Measurements from ENCODE around the gene PDX1. TPM values are rescaled to one million over a fixed set of nuclear protein-coding genes. Genes with fewer than 3 reads are reported as not detected.
A peak's percentile ranks its signal among the peaks of the same experiment; 100 is the strongest.

Gene PDX1
- total RNA-seq, 4 donors from 2014 or later: not detected

DNA sequence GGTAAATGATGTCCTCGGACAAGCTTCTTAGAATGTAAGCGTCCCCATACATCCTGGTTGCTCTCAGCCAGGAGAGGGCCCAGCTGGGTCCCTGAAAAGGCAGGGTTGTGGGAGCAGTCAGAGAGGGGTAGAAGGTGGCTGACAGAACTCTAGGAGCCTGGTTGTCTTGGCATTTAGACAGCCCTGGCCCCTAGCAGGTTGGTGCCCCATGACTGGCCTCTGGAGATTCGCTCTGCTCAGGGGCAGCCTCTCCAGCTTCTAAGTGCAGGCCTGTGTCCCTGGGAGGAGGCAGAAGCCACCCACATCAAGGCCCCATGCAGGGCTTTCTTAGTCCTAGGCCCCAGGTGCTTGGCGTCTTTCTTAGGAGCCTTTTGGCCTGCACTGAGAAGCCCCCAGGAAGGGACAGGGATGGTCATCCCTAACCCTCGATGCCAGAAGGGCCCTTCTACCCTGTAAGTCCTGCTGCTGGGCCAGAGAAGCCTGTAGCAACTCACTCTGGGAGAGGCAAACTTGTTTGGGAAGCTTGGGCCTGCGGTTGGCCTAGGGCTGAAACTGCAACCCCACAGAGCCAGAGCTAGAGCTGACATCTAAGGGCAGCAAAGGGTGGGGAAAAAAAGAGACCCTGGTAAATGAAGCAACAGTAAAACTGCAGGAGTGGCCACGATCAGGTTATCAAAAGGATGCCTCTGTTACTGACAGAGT is 52.1 kb downstream of the PDX1 start:
- H3K36me3 ChIP-seq: no peaks in the 10 kb centered on the region
- peak in 1 of 2 donors; percentile 47 for DNase-seq (ENCODE audit: low spot score in 2 of 2)
- H3K4me3 ChIP-seq: no peak overlapping the region
- H3K27ac ChIP-seq: no peak overlapping the region
- 59% methylated on average over 4 of the region's 7 CpGs for WGBS
- H3K9me3 ChIP-seq: no peaks in the 10 kb centered on the region
- H3K27me3 ChIP-seq: peaks cover 100% of the 10 kb centered on the region
- H3K4me1 ChIP-seq: peaks cover 27% of the 10 kb centered on the region
- TF ChIP-seq EP300 (IDR thresholded peaks at IDR 0.05) (no peak), POLR2A (IDR thresholded peaks at IDR 0.05) (no peak), POLR2AphosphoS5 (IDR thresholded peaks at IDR 0.05) (no peak)
- TF ChIP-seq, protein P1, sequence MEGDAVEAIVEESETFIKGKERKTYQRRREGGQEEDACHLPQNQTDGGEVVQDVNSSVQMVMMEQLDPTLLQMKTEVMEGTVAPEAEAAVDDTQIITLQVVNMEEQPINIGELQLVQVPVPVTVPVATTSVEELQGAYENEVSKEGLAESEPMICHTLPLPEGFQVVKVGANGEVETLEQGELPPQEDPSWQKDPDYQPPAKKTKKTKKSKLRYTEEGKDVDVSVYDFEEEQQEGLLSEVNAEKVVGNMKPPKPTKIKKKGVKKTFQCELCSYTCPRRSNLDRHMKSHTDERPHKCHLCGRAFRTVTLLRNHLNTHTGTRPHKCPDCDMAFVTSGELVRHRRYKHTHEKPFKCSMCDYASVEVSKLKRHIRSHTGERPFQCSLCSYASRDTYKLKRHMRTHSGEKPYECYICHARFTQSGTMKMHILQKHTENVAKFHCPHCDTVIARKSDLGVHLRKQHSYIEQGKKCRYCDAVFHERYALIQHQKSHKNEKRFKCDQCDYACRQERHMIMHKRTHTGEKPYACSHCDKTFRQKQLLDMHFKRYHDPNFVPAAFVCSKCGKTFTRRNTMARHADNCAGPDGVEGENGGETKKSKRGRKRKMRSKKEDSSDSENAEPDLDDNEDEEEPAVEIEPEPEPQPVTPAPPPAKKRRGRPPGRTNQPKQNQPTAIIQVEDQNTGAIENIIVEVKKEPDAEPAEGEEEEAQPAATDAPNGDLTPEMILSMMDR (IDR thresholded peaks at IDR 0.05): no peak

DNA sequence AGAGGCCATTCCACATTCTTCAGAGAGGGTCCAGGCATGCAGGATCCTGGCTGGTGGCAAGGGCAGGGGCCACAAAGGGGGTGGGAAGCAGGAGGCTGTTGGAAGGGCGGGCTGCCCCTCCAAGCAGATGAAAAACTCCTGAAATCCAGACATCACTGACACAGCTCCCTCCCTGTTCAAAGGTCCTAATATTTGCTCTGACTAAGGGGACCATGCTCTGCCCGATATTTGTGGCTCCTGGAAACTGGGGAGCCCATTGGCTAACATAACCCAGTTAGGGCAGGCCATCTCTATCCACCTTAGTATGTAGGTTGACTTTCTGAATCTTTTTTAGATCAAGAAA is 52.6 kb downstream of the PDX1 start:
- no peak overlapping the region for H3K27ac ChIP-seq
- no peak overlapping the region for H3K4me3 ChIP-seq
- no peaks in the 10 kb centered on the region for H3K9me3 ChIP-seq
- WGBS: 57% methylated on average over 2 of the region's 2 CpGs
- H3K27me3 ChIP-seq: peaks cover 100% of the 10 kb centered on the region
- TF ChIP-seq EP300 (IDR thresholded peaks at IDR 0.05): no peak
- TF ChIP-seq, protein P1 (IDR thresholded peaks at IDR 0.05): no peak
- TF ChIP-seq POLR2AphosphoS5 (IDR thresholded peaks at IDR 0.05): no peak
- no peak for TF ChIP-seq POLR2A (IDR thresholded peaks at IDR 0.05)
- DNase-seq (ENCODE audit: low spot score in 2 of 2): no peak
- H3K36me3 ChIP-seq: no peaks in the 10 kb centered on the region
- H3K4me1 ChIP-seq: peaks cover 22% of the 10 kb centered on the region

DNA sequence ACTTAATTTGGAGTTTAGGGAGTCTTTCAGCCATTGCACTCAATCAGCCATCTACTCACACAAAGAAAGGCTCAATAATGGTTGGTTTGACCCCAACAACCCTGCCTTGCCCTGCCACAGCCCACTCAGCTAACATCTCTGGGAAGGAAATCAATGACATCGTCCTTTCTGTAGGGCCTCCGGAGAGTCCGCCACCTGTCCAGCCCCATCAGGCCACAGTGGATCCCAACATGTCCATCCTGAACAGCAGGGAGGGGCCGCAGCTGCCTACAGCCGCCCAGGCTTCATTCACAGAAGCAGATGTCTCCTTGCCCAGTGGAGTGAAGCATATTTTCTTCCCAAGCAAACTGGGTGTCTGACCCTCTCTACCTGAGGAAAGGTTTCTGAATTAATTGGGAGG is 53.5 kb downstream of the PDX1 start:
- peak in 1 of 2 donors; percentile 50 for DNase-seq (ENCODE audit: low spot score in 2 of 2)
- TF ChIP-seq, protein P1 (IDR thresholded peaks at IDR 0.05): no peak
- no peak for TF ChIP-seq POLR2A (IDR thresholded peaks at IDR 0.05)
- no peak for TF ChIP-seq POLR2AphosphoS5 (IDR thresholded peaks at IDR 0.05)
- TF ChIP-seq EP300 (IDR thresholded peaks at IDR 0.05): no peak
- H3K27me3 ChIP-seq: peaks cover 100% of the 10 kb centered on the region

DNA sequence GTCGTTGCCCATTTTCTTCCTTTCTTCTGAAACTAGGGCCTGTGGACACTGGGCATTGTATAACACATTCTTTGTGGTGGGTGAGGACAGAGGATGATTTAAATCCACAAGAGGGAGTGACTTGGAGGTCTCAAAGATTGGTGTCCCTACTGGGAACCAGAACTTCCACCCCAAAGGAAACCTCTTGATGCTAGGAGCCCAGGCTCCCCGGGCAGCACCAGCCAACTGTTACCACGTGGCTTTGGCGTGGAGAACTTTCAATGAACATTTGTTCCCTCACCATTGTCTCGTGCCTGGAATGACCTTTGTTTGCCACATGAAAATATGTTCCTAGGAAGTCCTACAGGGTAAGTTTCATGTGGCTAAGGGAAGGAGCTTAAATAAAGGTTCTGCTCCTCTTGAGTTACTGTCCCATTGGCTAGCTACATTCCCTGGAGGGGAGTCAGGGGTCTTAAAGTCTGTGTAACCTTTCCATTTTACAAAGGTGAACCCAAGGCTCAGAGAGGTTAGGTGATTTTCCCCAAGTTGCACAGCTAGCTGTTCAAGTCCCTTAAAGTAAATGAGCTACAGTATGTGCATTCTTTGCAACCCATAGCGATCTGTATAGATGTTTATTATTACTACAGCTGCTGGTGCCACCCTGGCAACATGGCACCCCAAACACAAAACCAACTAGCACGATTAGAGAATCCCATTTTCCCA is 54.3 kb downstream of the PDX1 start:
- Histone ChIP-seq H3K27me3 (peaks cover 100% of the 10 kb centered on the region), H3K4me1 (peaks cover 22% of the 10 kb centered on the region), H3K27ac (no peak overlapping the region), H3K4me3 (no peak overlapping the region), H3K9me3 (no peaks in the 10 kb centered on the region), H3K36me3 (no peaks in the 10 kb centered on the region)
- DNase-seq (ENCODE audit: low spot score in 2 of 2): peak in 1 of 2 donors; percentile 16
- WGBS: 25% methylated on average over 7 of the region's 7 CpGs
- no peak for TF ChIP-seq EP300 (IDR thresholded peaks at IDR 0.05)
- no peak for TF ChIP-seq POLR2A (IDR thresholded peaks at IDR 0.05)
- no peak for TF ChIP-seq POLR2AphosphoS5 (IDR thresholded peaks at IDR 0.05)
- TF ChIP-seq, protein P1 (IDR thresholded peaks at IDR 0.05): no peak

More for the DNA sequence above, 53.5 kb downstream of the PDX1 start:
- Histone ChIP-seq H3K9me3 (no peaks in the 10 kb centered on the region), H3K4me1 (peaks cover 22% of the 10 kb centered on the region), H3K4me3 (no peak overlapping the region), H3K36me3 (no peaks in the 10 kb centered on the region), H3K27ac (no peak overlapping the region)
- 21% methylated on average over 5 of the region's 5 CpGs for WGBS

Other genes with a start within 250 kb of the PDX1 start
- not detected for gene GSX1, start 127.5 kb upstream of the PDX1 start, total RNA-seq
- gene CDX2, start 49.3 kb downstream of the PDX1 start, total RNA-seq: not detected
- gene URAD, start 68.7 kb downstream of the PDX1 start, total RNA-seq: not detected
- gene FLT3, start 180.6 kb downstream of the PDX1 start, total RNA-seq: 1 to 10 TPM in 3 of 4 donors, under 1 TPM in 1; 0.47 to 1.2 (median 1.2) TPM
- 10 to 100 TPM; 41.7 to 68.3 (median 42.2) TPM for gene PAN3, start 218.5 kb downstream of the PDX1 start, total RNA-seq